HG03025 (cell line): ENCODE results near the gene YY1.
"Not testable (repeated sequence)": the region's sequence is repeated elsewhere in the genome, so short reads cannot be mapped to it uniquely, and the experiment has no call there.

Source experiments
- ATAC-seq: cut with Tn5 transposase; IDR thresholded peaks from one replicate; pipeline ENCODE4 v1.9.1; 2021; ENCODE audit warnings: mild to moderate bottlenecking, moderate library complexity; ENCODE audit not compliant: unreplicated experiment, low FRiP score

The YY1 gene

DNA sequence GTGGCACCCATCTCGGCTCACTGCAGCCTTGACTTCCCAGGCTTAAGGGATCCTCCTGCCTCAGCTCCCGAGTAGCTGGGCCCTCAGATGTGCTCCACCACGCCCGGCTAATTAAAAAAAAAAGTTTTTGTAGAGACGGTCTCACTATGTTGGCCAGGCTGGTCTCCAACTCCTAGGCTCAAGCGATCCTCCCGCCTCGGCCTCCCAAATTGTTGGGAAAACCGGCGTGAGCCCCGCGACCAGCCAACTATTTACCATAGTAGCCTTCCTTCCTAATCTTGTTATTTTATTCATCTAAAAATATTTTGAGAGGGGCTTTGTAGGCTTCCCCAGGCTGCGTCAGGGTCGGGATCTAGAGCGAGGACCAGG is 25.4 kb upstream of the YY1 start:
- ATAC-seq = no peak

GRCh38 chr14:100213956-100214769 is 24.8 kb upstream of the YY1 start:
- ATAC-seq = peak; percentile 85

GRCh38 chr14:100214770-100215083 is 24.2 kb upstream of the YY1 start:
- ATAC-seq = no peak

GRCh38 chr14:100215330-100215885 is 23.5 kb upstream of the YY1 start:
- no peak for ATAC-seq

DNA sequence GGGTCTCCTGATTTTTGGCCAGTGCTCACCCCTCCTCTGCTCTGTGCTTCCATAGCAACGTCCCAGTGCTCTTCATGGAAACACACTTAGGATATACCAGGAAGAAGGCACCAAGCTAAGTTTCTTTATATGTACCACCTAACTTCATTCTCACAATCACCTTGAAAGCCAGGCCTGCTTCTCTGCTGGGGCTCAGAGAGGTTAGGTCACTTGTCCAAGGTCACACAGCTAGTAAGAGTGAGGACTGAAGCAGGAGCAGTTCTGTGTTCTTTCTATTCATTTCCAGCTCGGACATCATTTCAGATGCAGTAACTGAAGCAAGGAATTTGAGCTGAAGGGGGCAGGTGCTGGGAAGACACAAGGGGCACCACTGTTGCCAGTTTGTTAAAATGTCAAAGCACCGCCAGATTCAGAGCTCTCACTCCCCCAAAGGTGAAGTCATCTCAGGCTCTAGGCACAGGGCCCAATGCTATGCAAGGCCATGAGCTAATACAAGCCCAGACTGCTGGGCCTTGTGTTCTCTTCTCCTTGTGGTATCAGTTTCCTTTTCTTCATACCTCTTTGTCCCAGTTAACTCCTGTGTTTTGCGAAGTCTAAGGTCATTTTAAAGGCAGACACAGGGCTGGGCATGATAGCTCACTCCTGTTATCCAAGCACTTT is 19.7 kb upstream of the YY1 start:
- ATAC-seq = no peak

GRCh38 chr14:100221533-100222223 is 17.3 kb upstream of the YY1 start:
- ATAC-seq = peak; percentile 89

- ATAC-seq = peak; percentile 4
Observed at GRCh38 chr14:100222224-100223093, 16.5 kb upstream of the YY1 start.

- ATAC-seq = no peak
Observed at GRCh38 chr14:100223332-100224201, 15.4 kb upstream of the YY1 start.

DNA sequence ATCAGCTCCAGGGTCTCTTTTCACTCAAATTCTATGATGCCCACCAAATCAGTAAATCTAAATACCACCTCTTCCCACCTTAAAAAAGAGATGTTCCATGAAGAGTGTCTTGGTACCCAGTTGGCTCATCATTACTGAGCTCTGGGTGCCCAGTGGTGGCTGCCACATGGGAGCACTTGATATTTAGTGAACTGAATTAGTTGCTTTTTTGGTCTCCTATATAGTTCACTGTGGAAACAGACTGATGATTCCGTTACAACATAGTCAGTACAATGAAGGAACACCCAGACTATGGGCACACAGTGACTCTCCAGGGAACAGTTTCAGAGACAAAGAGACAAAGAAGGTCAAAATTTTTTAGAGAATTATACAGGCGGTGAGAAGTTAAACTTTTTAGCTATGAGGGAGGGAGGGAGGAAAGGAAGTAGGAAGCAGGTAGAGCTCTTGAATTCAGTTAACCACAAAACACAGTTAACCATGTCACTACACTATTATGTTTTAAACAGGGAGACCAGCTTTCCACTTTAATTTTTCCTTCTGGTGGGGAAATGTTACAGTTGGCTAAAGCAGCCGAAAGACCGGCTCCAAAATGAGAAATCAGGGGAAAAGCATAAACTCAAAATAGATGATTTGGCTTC is 14.6 kb upstream of the YY1 start:
- ATAC-seq = no peak

GRCh38 chr14:100225169-100225568 is 13.8 kb upstream of the YY1 start:
- no peak for ATAC-seq

- no peak for ATAC-seq
Observed at GRCh38 chr14:100230361-100230760, 8.6 kb upstream of the YY1 start.

DNA sequence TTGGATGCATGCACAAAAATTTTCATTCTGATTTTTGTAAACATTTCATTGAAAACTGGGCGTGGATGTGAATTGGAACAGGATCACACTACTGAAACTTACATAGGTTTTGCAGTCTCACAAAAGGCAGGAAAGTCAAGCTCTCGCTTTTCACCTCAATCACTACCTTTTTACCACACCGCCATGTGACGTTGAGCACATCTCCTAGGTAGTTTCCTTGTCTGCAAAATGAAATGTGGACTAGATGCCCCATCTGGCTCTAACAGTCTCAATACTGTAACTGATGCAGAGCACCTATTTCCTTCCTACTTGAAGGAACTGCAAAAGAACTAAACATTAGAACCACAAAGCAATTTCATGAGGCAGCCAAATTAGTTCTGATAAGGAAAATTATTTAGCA is 4.4 kb upstream of the YY1 start:
- ATAC-seq = no peak

DNA sequence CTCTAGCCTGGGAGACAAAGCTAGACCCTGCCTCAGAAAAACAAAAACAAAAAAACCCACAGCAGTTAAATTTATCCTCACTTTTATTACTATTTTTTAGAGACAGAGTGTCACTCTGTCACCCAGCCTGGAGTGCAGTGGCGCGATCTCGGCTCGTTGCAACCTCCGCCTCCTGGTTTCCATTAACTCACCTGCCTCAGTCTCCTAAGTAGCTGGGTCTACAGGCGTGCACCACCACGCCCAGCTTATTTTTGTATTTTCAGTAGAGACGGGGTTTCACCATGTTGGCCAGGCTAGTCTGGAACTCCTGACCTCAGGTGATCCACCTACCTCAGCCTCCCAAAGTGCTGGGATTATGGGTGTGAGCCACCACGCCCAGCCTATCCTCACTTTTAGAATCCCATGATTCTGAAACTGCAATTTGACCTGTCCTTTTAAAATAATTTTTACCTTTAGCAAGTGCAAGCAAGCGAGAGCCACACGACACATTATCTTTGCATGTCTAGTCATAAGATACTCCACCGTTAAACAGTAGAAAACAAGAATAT is 2.6 kb upstream of the YY1 start:
- ATAC-seq = not testable (repeated sequence)

DNA sequence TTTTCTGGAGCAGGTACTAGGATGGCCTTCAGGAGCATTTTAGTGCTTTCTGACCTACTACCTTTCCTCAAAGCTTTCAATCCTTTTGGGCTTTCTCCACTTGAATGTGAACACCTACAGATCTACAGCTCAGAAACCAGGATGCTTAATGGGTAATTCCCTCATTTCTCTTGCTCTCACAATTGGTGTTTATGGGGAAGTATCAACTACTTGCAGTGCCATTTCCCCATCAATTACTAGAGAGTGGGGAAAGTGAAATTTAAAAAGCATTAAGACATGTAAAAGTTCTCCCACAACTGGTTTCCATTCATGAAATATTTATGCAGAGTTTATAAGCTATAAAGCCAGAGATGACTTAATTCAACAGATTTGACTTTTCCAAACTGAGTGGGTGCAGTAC is 2.1 kb upstream of the YY1 start:
- no peak for ATAC-seq

GRCh38 chr14:100237735-100238418 is 1.1 kb upstream of the YY1 start:
- ATAC-seq = no peak

- peak; percentile 2 for ATAC-seq
Observed at GRCh38 chr14:100239211-100239839, 381 bp downstream of the YY1 start.

DNA sequence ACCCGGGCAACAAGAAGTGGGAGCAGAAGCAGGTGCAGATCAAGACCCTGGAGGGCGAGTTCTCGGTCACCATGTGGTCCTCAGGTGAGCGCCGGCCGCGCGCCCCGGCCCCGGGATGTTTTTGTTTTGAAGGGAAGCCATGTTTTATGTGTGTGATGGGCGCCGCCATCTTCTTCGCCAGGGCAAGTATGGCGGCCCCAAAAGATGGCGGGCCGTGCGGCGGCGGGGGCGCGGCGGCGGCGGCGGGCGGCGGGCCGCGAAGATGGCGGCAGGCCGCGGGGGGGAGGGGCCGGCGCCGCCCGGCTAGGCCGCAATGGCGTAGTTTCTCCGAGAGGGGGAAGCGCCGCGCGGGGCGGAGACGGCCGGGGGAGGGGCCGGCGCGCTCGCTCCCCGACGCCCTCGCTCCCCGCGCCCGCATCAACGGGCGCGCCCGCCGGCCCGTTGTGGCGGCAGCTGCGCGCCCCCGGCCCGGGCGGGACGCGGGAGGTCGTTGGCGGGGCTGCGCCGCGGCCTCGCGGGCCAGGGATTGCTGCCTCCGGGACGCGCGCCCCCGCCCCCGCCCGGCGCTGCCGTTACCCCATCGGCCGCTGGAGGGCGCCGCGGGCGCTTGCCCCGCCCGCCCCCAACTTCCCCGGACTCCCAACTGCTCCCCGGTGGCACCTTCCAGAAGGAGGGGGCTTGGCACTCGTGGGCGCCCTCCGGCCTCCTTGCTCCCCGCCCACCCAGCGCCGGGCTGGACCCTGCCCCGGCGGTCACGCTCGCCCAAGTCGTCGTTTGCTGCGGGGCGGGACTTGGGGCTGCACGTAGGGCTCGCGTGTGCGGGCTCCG is 1.1 kb downstream of the YY1 start:
- ATAC-seq = peak; percentile 29
